PFSK-1 (cell line): ENCODE data around the gene SYNPO2L.

ENCODE experiments used
- POLR2AphosphoS5 ChIP-seq: IDR thresholded peaks from 2 replicates; pipeline ENCODE4 v1.6.1; 2012; ENCODE audit warnings: low read depth, mild to moderate bottlenecking, control low read depth, low read length, moderate library complexity
- TAF1 ChIP-seq: IDR thresholded peaks from 2 replicates; pipeline ENCODE4 v1.6.1; 2012; ENCODE audit warnings: low read length, control low read depth, borderline replicate concordance; ENCODE audit not compliant: insufficient read depth
- TF ChIP-seq, protein P1 (sequence below), 2 experiments: IDR thresholded peaks; 2 replicates each; pipeline versions ENCODE4 v1.6.1 to v1.8.0; 2011 to 2012; ENCODE audit warnings: low read depth in 2 of 2, low read length in 2 of 2, control low read depth in 1 of 2, inconsistent platforms in 1 of 2, mild to moderate bottlenecking in 1 of 2, moderate library complexity in 1 of 2; ENCODE audit not compliant: insufficient read depth in 1 of 2

DNA sequence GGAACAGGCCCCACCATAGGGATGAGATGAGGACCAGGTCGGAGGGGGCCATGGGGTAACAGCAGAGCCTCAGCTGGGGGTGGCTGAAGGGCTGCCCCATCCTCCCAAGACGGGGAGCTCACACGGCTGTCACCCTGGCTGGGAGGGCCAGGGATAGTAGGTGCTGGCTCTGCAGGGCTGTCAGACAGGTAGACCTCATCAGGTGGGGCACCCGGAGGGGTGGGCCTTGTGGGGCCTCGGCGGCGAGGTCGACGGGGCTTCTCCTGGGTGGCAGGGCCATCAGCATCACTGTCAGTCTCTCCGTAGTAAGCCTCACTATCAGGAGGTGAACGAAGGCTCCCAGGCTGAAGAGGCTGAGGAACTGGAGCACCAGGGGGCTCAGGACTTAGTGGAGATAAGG, 2.6 kb downstream of the SYNPO2L start:
- TF ChIP-seq POLR2AphosphoS5 = no peak
- TF ChIP-seq TAF1 = no peak
- TF ChIP-seq, protein P1, sequence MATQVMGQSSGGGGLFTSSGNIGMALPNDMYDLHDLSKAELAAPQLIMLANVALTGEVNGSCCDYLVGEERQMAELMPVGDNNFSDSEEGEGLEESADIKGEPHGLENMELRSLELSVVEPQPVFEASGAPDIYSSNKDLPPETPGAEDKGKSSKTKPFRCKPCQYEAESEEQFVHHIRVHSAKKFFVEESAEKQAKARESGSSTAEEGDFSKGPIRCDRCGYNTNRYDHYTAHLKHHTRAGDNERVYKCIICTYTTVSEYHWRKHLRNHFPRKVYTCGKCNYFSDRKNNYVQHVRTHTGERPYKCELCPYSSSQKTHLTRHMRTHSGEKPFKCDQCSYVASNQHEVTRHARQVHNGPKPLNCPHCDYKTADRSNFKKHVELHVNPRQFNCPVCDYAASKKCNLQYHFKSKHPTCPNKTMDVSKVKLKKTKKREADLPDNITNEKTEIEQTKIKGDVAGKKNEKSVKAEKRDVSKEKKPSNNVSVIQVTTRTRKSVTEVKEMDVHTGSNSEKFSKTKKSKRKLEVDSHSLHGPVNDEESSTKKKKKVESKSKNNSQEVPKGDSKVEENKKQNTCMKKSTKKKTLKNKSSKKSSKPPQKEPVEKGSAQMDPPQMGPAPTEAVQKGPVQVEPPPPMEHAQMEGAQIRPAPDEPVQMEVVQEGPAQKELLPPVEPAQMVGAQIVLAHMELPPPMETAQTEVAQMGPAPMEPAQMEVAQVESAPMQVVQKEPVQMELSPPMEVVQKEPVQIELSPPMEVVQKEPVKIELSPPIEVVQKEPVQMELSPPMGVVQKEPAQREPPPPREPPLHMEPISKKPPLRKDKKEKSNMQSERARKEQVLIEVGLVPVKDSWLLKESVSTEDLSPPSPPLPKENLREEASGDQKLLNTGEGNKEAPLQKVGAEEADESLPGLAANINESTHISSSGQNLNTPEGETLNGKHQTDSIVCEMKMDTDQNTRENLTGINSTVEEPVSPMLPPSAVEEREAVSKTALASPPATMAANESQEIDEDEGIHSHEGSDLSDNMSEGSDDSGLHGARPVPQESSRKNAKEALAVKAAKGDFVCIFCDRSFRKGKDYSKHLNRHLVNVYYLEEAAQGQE (IDR thresholded peaks at IDR 0.05; ENCODE audit: insufficient read depth in 1 of 2, low read depth in 2 of 2, low read length in 2 of 2) = no peak
